ENCODE measurements around the gene CLEC7A. TPM values are rescaled to one million over a fixed set of nuclear protein-coding genes. Genes with fewer than 3 reads are reported as not detected.

Gene CLEC7A
- total and polyA plus RNA-seq, 4 donors = 2.8 to 7.0 (median 3.8) TPM

DNA sequence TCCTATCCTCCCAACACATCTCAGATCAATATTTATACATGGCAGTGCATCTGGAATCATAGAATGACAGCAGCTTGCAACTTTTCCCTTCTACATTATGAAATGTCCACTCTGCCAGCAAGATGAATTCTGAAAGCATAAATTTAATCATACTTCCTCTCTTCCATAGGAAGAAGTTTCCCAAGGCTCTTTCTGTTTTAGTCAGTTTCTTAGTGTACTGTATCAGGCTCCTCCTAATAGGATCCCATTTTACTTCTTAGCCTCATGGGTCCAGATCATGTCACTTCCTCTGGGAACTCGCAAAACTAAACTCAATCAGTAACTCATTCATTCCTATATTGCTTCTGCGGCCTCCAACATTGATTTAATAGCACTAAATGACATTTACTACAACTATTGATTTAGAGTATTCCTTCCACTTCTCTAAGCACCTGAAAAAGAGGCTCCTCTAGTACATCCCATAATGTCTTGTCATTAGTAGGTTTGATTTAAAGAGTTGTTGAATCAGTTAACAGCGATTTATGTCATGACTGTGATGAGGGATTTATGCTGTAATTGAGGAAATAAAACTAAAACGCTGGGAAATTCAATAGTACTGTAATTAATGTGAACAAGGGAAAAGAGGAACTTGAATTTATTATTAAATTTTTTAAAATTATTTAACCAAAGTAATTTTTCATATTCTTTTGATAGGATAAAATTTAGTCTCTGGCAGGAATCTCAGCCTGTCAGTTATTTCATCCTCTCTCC is 35.2 kb downstream of the CLEC7A start:
- Histone ChIP-seq H3K27me3 (ENCODE audit: control insufficient read depth in 4 of 4, insufficient read depth in 4 of 4, low read length in 3 of 4) (no peaks in the 10 kb centered on the region), H3K36me3 (ENCODE audit: control insufficient read depth in 4 of 4, insufficient read depth in 3 of 4, low read depth in 1 of 4, low read length in 3 of 4) (no peaks in the 10 kb centered on the region), H3K9ac (ENCODE audit: low read depth in 1 of 2, low read length in 2 of 2) (no peak overlapping the region), H3K9me3 (ENCODE audit: control insufficient read depth in 4 of 4, low read length in 3 of 4) (no peaks in the 10 kb centered on the region), H3K4me1 (ENCODE audit: control insufficient read depth in 4 of 4, insufficient read depth in 4 of 4, low read length in 3 of 4) (no peaks in the 10 kb centered on the region), H3K27ac (ENCODE audit: low read depth in 1 of 2, low read length in 2 of 2) (peak overlapping the region in 1 of 2 donors; percentile 26), H3K4me3 (ENCODE audit: low read depth in 1 of 3, low read length in 3 of 3) (no peak overlapping the region)
- TF ChIP-seq JUND (IDR thresholded peaks at IDR 0.05) (no peak), RAD21 (IDR thresholded peaks at IDR 0.05) (no peak), HNF4G (IDR thresholded peaks at IDR 0.05) (no peak), RXRA (IDR thresholded peaks at IDR 0.05) (no peak), NR2F2 (IDR thresholded peaks at IDR 0.05) (no peak), FOXA1 (IDR thresholded peaks at IDR 0.05) (no peak), FOXA2 (IDR thresholded peaks at IDR 0.05) (no peak), TAF1 (conservative IDR thresholded peaks at IDR 0.05) (no peak)
- TF ChIP-seq, protein P1, sequence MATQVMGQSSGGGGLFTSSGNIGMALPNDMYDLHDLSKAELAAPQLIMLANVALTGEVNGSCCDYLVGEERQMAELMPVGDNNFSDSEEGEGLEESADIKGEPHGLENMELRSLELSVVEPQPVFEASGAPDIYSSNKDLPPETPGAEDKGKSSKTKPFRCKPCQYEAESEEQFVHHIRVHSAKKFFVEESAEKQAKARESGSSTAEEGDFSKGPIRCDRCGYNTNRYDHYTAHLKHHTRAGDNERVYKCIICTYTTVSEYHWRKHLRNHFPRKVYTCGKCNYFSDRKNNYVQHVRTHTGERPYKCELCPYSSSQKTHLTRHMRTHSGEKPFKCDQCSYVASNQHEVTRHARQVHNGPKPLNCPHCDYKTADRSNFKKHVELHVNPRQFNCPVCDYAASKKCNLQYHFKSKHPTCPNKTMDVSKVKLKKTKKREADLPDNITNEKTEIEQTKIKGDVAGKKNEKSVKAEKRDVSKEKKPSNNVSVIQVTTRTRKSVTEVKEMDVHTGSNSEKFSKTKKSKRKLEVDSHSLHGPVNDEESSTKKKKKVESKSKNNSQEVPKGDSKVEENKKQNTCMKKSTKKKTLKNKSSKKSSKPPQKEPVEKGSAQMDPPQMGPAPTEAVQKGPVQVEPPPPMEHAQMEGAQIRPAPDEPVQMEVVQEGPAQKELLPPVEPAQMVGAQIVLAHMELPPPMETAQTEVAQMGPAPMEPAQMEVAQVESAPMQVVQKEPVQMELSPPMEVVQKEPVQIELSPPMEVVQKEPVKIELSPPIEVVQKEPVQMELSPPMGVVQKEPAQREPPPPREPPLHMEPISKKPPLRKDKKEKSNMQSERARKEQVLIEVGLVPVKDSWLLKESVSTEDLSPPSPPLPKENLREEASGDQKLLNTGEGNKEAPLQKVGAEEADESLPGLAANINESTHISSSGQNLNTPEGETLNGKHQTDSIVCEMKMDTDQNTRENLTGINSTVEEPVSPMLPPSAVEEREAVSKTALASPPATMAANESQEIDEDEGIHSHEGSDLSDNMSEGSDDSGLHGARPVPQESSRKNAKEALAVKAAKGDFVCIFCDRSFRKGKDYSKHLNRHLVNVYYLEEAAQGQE (IDR thresholded peaks at IDR 0.05) = no peak
- TF ChIP-seq, protein P2, sequence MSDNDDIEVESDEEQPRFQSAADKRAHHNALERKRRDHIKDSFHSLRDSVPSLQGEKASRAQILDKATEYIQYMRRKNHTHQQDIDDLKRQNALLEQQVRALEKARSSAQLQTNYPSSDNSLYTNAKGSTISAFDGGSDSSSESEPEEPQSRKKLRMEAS (IDR thresholded peaks at IDR 0.05) = no peak
- DNase-seq (ENCODE audit: low spot score) = no peak
- 81% methylated on average over 4 of the region's 4 CpGs for WGBS

DNA sequence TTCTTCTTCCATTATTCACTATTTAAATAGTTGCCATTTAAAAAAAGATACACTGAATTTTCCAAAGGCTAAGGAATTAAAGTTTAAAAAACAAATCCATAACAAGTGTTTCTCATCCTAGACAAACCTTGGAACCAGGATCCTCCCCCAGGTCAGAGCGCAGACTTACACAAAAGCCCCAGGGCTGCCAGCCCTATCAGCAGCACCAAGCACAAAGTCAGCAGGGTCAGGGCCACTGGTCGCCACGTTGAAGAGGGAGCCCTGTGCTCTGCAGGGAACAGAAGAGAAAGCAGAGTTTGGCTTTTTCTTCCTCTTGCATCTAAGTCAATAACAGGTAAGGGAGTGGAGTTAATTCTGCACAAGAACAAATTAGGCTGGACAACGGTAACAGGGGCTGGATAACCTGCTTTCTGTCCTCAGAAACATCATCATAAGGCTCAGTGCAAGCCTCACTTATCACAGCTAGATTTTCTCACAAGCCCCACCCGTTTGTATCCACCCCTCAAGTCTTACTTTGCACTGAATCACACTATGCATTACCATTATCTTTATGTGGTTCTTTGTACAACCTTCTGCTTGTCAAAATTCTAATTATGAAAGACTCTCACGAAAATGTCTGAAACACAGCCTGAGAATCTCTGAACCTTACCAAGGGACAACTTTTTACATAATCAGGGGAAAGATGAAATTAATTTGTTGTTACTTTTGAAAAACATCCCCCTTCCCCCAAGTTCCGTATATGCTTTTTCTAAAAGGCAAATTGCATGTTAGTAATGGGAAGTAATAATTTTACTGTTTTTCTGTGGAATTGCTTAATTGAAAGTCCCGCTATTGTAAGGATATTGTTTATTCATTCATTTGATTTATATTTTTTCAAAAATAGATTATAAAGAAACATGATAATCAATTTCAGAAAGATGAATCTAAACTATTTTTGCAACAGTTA is 40.8 kb downstream of the CLEC7A start:
- Histone ChIP-seq H3K9me3 (ENCODE audit: control insufficient read depth in 4 of 4, low read length in 3 of 4) (no peaks in the 10 kb centered on the region), H3K36me3 (ENCODE audit: control insufficient read depth in 4 of 4, insufficient read depth in 3 of 4, low read depth in 1 of 4, low read length in 3 of 4) (no peaks in the 10 kb centered on the region), H3K4me3 (ENCODE audit: low read depth in 1 of 3, low read length in 3 of 3) (no peak overlapping the region), H3K27ac (ENCODE audit: low read depth in 1 of 2, low read length in 2 of 2) (no peak overlapping the region), H3K4me1 (ENCODE audit: control insufficient read depth in 4 of 4, insufficient read depth in 4 of 4, low read length in 3 of 4) (peaks cover 4 to 16% (median 10%) of the 10 kb centered on the region in 4 donors), H3K27me3 (ENCODE audit: control insufficient read depth in 4 of 4, insufficient read depth in 4 of 4, low read length in 3 of 4) (no peaks in the 10 kb centered on the region), H3K9ac (ENCODE audit: low read depth in 1 of 2, low read length in 2 of 2) (no peak overlapping the region)
- DNase-seq (ENCODE audit: low spot score) = no peak
- 43% methylated on average over 8 of the region's 8 CpGs for WGBS
- TF ChIP-seq RXRA (IDR thresholded peaks at IDR 0.05) (peak; percentile 37 to 62), EGR1 (IDR thresholded peaks at IDR 0.05; ENCODE audit: low read depth in 2 of 2) (no peak), NR2F2 (IDR thresholded peaks at IDR 0.05) (no peak), TAF1 (conservative IDR thresholded peaks at IDR 0.05) (no peak), JUND (IDR thresholded peaks at IDR 0.05) (no peak), GABPA (IDR thresholded peaks at IDR 0.05 in 1 of 2, conservative IDR thresholded peaks at IDR 0.05 in 1 of 2) (no peak), SP1 (IDR thresholded peaks at IDR 0.05) (peak; percentile 38), RAD21 (IDR thresholded peaks at IDR 0.05) (no peak), HNF4G (IDR thresholded peaks at IDR 0.05) (no peak), FOXA2 (IDR thresholded peaks at IDR 0.05) (peak; percentile 37), FOXA1 (IDR thresholded peaks at IDR 0.05) (no peak), HNF4A (conservative IDR thresholded peaks at IDR 0.05) (peak; percentile 67 to 74), YY1 (IDR thresholded peaks at IDR 0.05) (peak; percentile 45)
- TF ChIP-seq, protein P3, sequence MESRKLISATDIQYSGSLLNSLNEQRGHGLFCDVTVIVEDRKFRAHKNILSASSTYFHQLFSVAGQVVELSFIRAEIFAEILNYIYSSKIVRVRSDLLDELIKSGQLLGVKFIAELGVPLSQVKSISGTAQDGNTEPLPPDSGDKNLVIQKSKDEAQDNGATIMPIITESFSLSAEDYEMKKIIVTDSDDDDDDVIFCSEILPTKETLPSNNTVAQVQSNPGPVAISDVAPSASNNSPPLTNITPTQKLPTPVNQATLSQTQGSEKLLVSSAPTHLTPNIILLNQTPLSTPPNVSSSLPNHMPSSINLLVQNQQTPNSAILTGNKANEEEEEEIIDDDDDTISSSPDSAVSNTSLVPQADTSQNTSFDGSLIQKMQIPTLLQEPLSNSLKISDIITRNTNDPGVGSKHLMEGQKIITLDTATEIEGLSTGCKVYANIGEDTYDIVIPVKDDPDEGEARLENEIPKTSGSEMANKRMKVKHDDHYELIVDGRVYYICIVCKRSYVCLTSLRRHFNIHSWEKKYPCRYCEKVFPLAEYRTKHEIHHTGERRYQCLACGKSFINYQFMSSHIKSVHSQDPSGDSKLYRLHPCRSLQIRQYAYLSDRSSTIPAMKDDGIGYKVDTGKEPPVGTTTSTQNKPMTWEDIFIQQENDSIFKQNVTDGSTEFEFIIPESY (IDR thresholded peaks at IDR 0.05) = no peak
- TF ChIP-seq, protein P1 (IDR thresholded peaks at IDR 0.05) = no peak
- TF ChIP-seq, protein P2 (IDR thresholded peaks at IDR 0.05) = no peak
- TF ChIP-seq, protein P4, sequence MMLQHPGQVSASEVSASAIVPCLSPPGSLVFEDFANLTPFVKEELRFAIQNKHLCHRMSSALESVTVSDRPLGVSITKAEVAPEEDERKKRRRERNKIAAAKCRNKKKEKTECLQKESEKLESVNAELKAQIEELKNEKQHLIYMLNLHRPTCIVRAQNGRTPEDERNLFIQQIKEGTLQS (IDR thresholded peaks at IDR 0.05) = no peak
